Left kidney (tissue), 2 donors: ENCODE results near the gene XRCC4. TPM values are rescaled to one million over a fixed set of nuclear protein-coding genes. Genes with fewer than 3 reads are reported as not detected.
"Not testable (repeated sequence)": the region's sequence is repeated elsewhere in the genome, so short reads cannot be mapped to it uniquely, and the experiment has no call there.

Experiments used
- DNase-seq: peaks from one replicate; pipeline ENCODE4 v3.0.0-alpha.2; 2013
- polyA plus RNA-seq: library from polyadenylated mRNA; unstranded; fragments of 120-200 nt; gene quantifications from one replicate; pipeline ENCODE4 v1.2.1, GENCODE V29; 2013; ENCODE audit not compliant: insufficient read length

The XRCC4 gene
- polyA plus RNA-seq, 1 donor, result 14.2 TPM

GRCh38 chr5:83348281-83348780 lies 271.0 kb downstream of the XRCC4 start:
- no peak for DNase-seq

GRCh38 chr5:83353231-83353630 lies 275.9 kb downstream of the XRCC4 start:
- no peak for DNase-seq

- DNase-seq, result no peak
These were observed 276.4 kb downstream of the XRCC4 start for GRCh38 chr5:83353774-83354173.

- DNase-seq, result no peak
These were observed 277.6 kb downstream of the XRCC4 start for GRCh38 chr5:83354958-83355357.

GRCh38 chr5:83355482-83356014 lies 278.2 kb downstream of the XRCC4 start:
- not testable (repeated sequence) for DNase-seq

GRCh38 chr5:83357621-83358231 lies 280.4 kb downstream of the XRCC4 start:
- no peak for DNase-seq

GRCh38 chr5:83360573-83360972 lies 283.2 kb downstream of the XRCC4 start:
- DNase-seq, result no peak

- DNase-seq, result no peak
These were observed 285.2 kb downstream of the XRCC4 start for GRCh38 chr5:83362526-83362925.

- DNase-seq, result no peak
These were observed 286.0 kb downstream of the XRCC4 start for GRCh38 chr5:83363111-83363885.

GRCh38 chr5:83363886-83364275 lies 286.5 kb downstream of the XRCC4 start:
- no peak for DNase-seq

- DNase-seq, result no peak
These were observed 287.3 kb downstream of the XRCC4 start for GRCh38 chr5:83364312-83365299.

GRCh38 chr5:83368319-83368718 lies 291.0 kb downstream of the XRCC4 start:
- DNase-seq, result no peak

- DNase-seq, result no peak
These were observed 291.5 kb downstream of the XRCC4 start for GRCh38 chr5:83368835-83369234.

GRCh38 chr5:83370957-83371356 lies 293.6 kb downstream of the XRCC4 start:
- no peak for DNase-seq

- no peak for DNase-seq
These were observed 294.4 kb downstream of the XRCC4 start for GRCh38 chr5:83371726-83372125.

GRCh38 chr5:83374547-83374946 lies 297.2 kb downstream of the XRCC4 start:
- DNase-seq, result no peak

- no peak for DNase-seq
These were observed 297.9 kb downstream of the XRCC4 start for GRCh38 chr5:83375049-83375745.

- no peak for DNase-seq
These were observed 299.1 kb downstream of the XRCC4 start for GRCh38 chr5:83376461-83376860.

- DNase-seq, result no peak
These were observed 300.0 kb downstream of the XRCC4 start for GRCh38 chr5:83377131-83377865.

GRCh38 chr5:83378624-83379289 lies 301.4 kb downstream of the XRCC4 start:
- DNase-seq, result no peak
